Fibroblast of lung (primary cell): ENCODE measurements around the gene PCSK2. TPM values are rescaled to one million over a fixed set of nuclear protein-coding genes. Genes with fewer than 3 reads are reported as not detected.

Experiments
- DNase-seq, 2 donors: peaks; one replicate each; pipeline versions ENCODE4 v3.0.0 to v3.0.0-alpha.2; 2010; ENCODE audit warnings: low read depth in 2 of 2
- H2AFZ ChIP-seq: 2 replicates; pipeline ENCODE4 v1.5.1; 2012; ENCODE audit warnings: low read length, control low read depth, inconsistent platforms
- H3K27ac ChIP-seq: 2 replicates; pipeline ENCODE4 v1.5.1; 2011; ENCODE audit warnings: low read length, control low read depth; ENCODE audit not compliant: insufficient read depth
- H3K27me3 ChIP-seq: 2 replicates; pipeline ENCODE4 v1.5.1; 2011; ENCODE audit warnings: mild to moderate bottlenecking, low read length; ENCODE audit not compliant: control insufficient read depth, insufficient read depth
- H3K36me3 ChIP-seq: 2 replicates; pipeline ENCODE4 v1.5.1; 2011; ENCODE audit warnings: low read length; ENCODE audit not compliant: control insufficient read depth, insufficient read depth
- H3K4me1 ChIP-seq: 2 replicates; pipeline ENCODE4 v1.5.1; 2011; ENCODE audit warnings: low read length; ENCODE audit not compliant: control insufficient read depth, insufficient read depth; ENCODE audit errors: extremely low read depth
- H3K4me2 ChIP-seq: 2 replicates; pipeline ENCODE4 v1.5.1; 2011; ENCODE audit warnings: low read length, control low read depth; ENCODE audit not compliant: insufficient read depth; ENCODE audit errors: extremely low read depth
- H3K4me3 ChIP-seq, 4 experiments: fragments of 200-600 bp in 1 of 4; sonication (generic) in 1 of 4; replicated peaks in 1 of 4; 2 replicates each; pipeline ENCODE4 v1.5.1; 2011 to 2016; ENCODE audit warnings: low read length in 4 of 4, low read depth in 3 of 4, mild to moderate bottlenecking in 3 of 4, control low read depth in 2 of 4, inconsistent platforms in 1 of 4, mixed read lengths in 1 of 4; ENCODE audit not compliant: insufficient read depth in 1 of 4; ENCODE audit errors: control extremely low read depth in 1 of 4
- H3K79me2 ChIP-seq: 2 replicates; pipeline ENCODE4 v1.5.1; 2012; ENCODE audit warnings: mild to moderate bottlenecking, low read length, inconsistent platforms; ENCODE audit not compliant: control insufficient read depth, insufficient read depth
- H3K9ac ChIP-seq: 2 replicates; pipeline ENCODE4 v1.5.1; 2011; ENCODE audit warnings: mild to moderate bottlenecking, low read length, control low read depth; ENCODE audit not compliant: insufficient read depth
- H3K9me3 ChIP-seq: 2 replicates; pipeline ENCODE4 v1.5.1; 2012; ENCODE audit warnings: low read depth, low read length; ENCODE audit not compliant: control insufficient read depth, insufficient read depth
- H4K20me1 ChIP-seq: 2 replicates; pipeline ENCODE4 v1.5.1; 2011; ENCODE audit warnings: low read length; ENCODE audit not compliant: control insufficient read depth, insufficient read depth; ENCODE audit errors: extremely low read depth
- CTCF ChIP-seq, 2 donors: IDR thresholded peaks in 1 of 2; conservative IDR thresholded peaks in 1 of 2; 1 replicate in 1 of 2; 2 replicates in 1 of 2; pipeline ENCODE4 v1.5.1; 2011 to 2012; ENCODE audit warnings: low read length in 2 of 2, control low read depth in 1 of 2, inconsistent platforms in 1 of 2, low read depth in 1 of 2, mild to moderate bottlenecking in 1 of 2
- EZH2 ChIP-seq: IDR thresholded peaks from 2 replicates; pipeline ENCODE4 v1.5.1; 2012; ENCODE audit warnings: low read length, control low read depth, mild to moderate bottlenecking; ENCODE audit errors: missing control alignments
- polyA plus RNA-seq, 2 donors: library from polyadenylated mRNA; depleted of rRNA in 1 of 2; stranded (reverse) in 1 of 2; unstranded in 1 of 2; fragments of >200 nt; gene quantifications; 2 replicates each; pipeline ENCODE4 v1.2.1, GENCODE V29; 2011 to 2012; ENCODE audit warnings: missing spikeins in 1 of 2
- total RNA-seq: library from RNA; depleted of rRNA; stranded (reverse); fragments of >200 nt; gene quantifications from 2 replicates; pipeline ENCODE4 v1.2.1, GENCODE V29; 2014

Gene PCSK2
- total and polyA plus RNA-seq, 2 donors (not counting 1 experiment from before 2014, with no cell fraction given): under 0.01 to 1.2 TPM

- Histone ChIP-seq H3K4me2 (no peak overlapping the region), H3K9ac (no peak overlapping the region), H3K9me3 (no peaks in the 10 kb centered on the region), H3K36me3 (no peaks in the 10 kb centered on the region), H3K4me3 (no peak overlapping the region), H3K79me2 (no peaks in the 10 kb centered on the region), H4K20me1 (no peaks in the 10 kb centered on the region), H2AFZ (no peak overlapping the region), H3K27ac (no peak overlapping the region), H3K4me1 (no peaks in the 10 kb centered on the region), H3K27me3 (no peaks in the 10 kb centered on the region)
- DNase-seq: no peak
- TF ChIP-seq EZH2 (no peak), CTCF (conservative IDR thresholded peaks at IDR 0.05 in 1 of 2, IDR thresholded peaks at IDR 0.05 in 1 of 2; ENCODE audit: low read depth in 1 of 2, low read length in 2 of 2) (no peak)
Measured at GRCh38 chr20:17419479-17420041, 192.7 kb downstream of the PCSK2 start.

GRCh38 chr20:17421493-17421892, 194.7 kb downstream of the PCSK2 start:
- H3K27me3 ChIP-seq: no peaks in the 10 kb centered on the region
- no peak overlapping the region for H3K4me3 ChIP-seq
- H2AFZ ChIP-seq: no peak overlapping the region
- H3K79me2 ChIP-seq: no peaks in the 10 kb centered on the region
- TF ChIP-seq EZH2 (no peak), CTCF (conservative IDR thresholded peaks at IDR 0.05 in 1 of 2, IDR thresholded peaks at IDR 0.05 in 1 of 2; ENCODE audit: low read depth in 1 of 2, low read length in 2 of 2) (no peak)
- no peak overlapping the region for H3K27ac ChIP-seq
- no peaks in the 10 kb centered on the region for H3K4me1 ChIP-seq
- no peaks in the 10 kb centered on the region for H3K36me3 ChIP-seq
- no peaks in the 10 kb centered on the region for H3K9me3 ChIP-seq
- H4K20me1 ChIP-seq: no peaks in the 10 kb centered on the region
- H3K4me2 ChIP-seq: no peak overlapping the region
- H3K9ac ChIP-seq: no peak overlapping the region
- no peak for DNase-seq

- TF ChIP-seq EZH2 (no peak), CTCF (conservative IDR thresholded peaks at IDR 0.05 in 1 of 2, IDR thresholded peaks at IDR 0.05 in 1 of 2; ENCODE audit: low read depth in 1 of 2, low read length in 2 of 2) (no peak)
- no peaks in the 10 kb centered on the region for H3K4me1 ChIP-seq
- H3K27ac ChIP-seq: no peak overlapping the region
- no peaks in the 10 kb centered on the region for H3K27me3 ChIP-seq
- no peak overlapping the region for H3K4me2 ChIP-seq
- H4K20me1 ChIP-seq: no peaks in the 10 kb centered on the region
- H2AFZ ChIP-seq: no peak overlapping the region
- H3K4me3 ChIP-seq: no peak overlapping the region
- no peak overlapping the region for H3K9ac ChIP-seq
- H3K9me3 ChIP-seq: no peaks in the 10 kb centered on the region
- DNase-seq: no peak
- H3K79me2 ChIP-seq: no peaks in the 10 kb centered on the region
- H3K36me3 ChIP-seq: no peaks in the 10 kb centered on the region
Measured at GRCh38 chr20:17423782-17424181, 196.9 kb downstream of the PCSK2 start.
